HG03521 (cell line): Measurements from ENCODE around the gene SYNGR3.
A peak's percentile ranks its signal among the peaks of the same experiment; 100 is the strongest.
"Not testable (repeated sequence)": the region's sequence is repeated elsewhere in the genome, so short reads cannot be mapped to it uniquely, and the experiment has no call there.

Source experiments
- ATAC-seq: cut with Tn5 transposase; IDR thresholded peaks from one replicate; pipeline ENCODE4 v1.9.1; 2021; ENCODE audit warnings: mild to moderate bottlenecking, moderate library complexity; ENCODE audit not compliant: unreplicated experiment

Gene SYNGR3

GRCh38 chr16:1989209-1990100, at the start of gene SYNGR3:
Gene SYNGR3 (plus strand): TSS chr16:1989970. CDS start chr16:1990103, 133 bp downstream.
- ATAC-seq: no peak

- no peak for ATAC-seq
Measured at GRCh38 chr16:1940273-1941161, 49.3 kb upstream of the SYNGR3 start.

- ATAC-seq: no peak
Measured at GRCh38 chr16:1941162-1942046, 48.4 kb upstream of the SYNGR3 start.

- no peak for ATAC-seq
Measured at GRCh38 chr16:1942047-1942809, 47.5 kb upstream of the SYNGR3 start.

GRCh38 chr16:1942810-1943726, 46.7 kb upstream of the SYNGR3 start, which contains the start of gene MSRB1:
Gene MSRB1 (minus strand): TSS chr16:1943199. CDS start chr16:1943156, 43 bp downstream.
- peak; percentile 93 for ATAC-seq

- no peak for ATAC-seq
Measured at GRCh38 chr16:1944612-1945199, 45.1 kb upstream of the SYNGR3 start.

- ATAC-seq: no peak
Measured at GRCh38 chr16:1945559-1946391, 44.0 kb upstream of the SYNGR3 start.

GRCh38 chr16:1946495-1947368, 43.0 kb upstream of the SYNGR3 start:
- no peak for ATAC-seq

- ATAC-seq: no peak
Measured at GRCh38 chr16:1947369-1947670, 42.5 kb upstream of the SYNGR3 start.

GRCh38 chr16:1949507-1949906, 40.3 kb upstream of the SYNGR3 start:
- no peak for ATAC-seq

- ATAC-seq: no peak
Measured at GRCh38 chr16:1950047-1950446, 39.7 kb upstream of the SYNGR3 start.

GRCh38 chr16:1950559-1950958, 39.2 kb upstream of the SYNGR3 start:
- ATAC-seq: no peak

GRCh38 chr16:1953734-1954133, 36.0 kb upstream of the SYNGR3 start:
- ATAC-seq: no peak

- ATAC-seq: not testable (repeated sequence)
Measured at GRCh38 chr16:1957434-1958142, 32.2 kb upstream of the SYNGR3 start.

GRCh38 chr16:1958143-1958491, 31.7 kb upstream of the SYNGR3 start:
- ATAC-seq: not testable (repeated sequence)

GRCh38 chr16:1958715-1959268, 31.0 kb upstream of the SYNGR3 start:
- peak; percentile 4 for ATAC-seq
